M059J (cell line): ENCODE results near the gene KPNA1. TPM values are rescaled to one million over a fixed set of nuclear protein-coding genes. Genes with fewer than 3 reads are reported as not detected.

Experiments
- DNase-seq: peaks from one replicate; pipeline ENCODE4 v3.0.0-alpha.2; 2012; ENCODE audit warnings: low read depth
- total RNA-seq: library from RNA; depleted of rRNA; stranded (reverse); fragments of >200 nt; shearing (Covaris generic); gene quantifications from 2 replicates; pipeline ENCODE4 v1.2.3, GENCODE V29; 2014; rRNA removed

KPNA1 gene
- total RNA-seq = 40.8 and 65.1 TPM in 2 replicates

DNA sequence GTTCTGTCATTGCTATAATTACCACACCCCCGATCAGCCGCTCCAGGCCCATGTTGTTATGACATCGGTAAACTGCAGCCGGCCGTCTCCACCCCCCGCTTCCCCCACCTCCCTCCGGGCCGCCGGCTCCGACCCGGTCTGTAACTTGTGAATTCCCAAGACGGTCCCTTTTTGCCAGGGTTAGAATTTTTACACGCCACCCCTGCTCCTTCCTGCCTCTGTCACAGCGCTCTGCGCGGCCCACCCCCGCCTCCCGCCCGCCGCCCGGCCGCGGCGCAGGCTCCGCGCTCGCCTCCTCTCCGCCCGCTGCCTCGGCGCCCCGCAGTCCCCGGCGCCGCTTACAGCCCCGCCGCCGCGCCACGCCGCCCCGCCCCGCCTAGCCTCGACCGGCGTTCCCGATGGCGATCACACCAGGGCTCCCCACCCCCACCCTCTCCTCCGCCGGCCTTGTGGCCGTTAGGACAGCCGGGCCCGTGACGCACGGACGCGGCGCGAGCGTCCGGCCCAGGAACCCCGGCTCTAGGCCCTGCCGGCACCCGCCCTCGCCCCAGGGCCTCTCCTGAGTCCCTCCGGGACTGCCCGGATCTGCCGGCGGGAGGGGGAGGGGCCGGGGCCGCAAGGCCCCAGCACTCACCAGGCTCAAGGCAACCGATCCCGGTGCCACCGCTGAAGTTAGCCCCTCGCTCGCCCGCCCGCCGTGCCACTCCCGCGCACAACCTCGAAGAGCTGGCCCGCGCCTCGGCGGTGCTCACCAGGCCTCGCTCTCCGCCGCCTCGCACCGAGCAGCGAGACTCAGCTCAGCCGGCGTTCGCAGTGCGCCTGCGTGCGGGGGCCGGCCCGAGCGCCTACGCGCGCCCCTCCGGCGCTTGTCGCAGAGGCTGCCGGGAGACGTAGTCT, at the start of gene KPNA1:
Gene KPNA1, minus strand, starts transcription at position 817 of the 897 bp plus-strand sequence. CDS start 18,374 bp downstream, outside the sequence.
- peak; percentile 92 for DNase-seq

DNA sequence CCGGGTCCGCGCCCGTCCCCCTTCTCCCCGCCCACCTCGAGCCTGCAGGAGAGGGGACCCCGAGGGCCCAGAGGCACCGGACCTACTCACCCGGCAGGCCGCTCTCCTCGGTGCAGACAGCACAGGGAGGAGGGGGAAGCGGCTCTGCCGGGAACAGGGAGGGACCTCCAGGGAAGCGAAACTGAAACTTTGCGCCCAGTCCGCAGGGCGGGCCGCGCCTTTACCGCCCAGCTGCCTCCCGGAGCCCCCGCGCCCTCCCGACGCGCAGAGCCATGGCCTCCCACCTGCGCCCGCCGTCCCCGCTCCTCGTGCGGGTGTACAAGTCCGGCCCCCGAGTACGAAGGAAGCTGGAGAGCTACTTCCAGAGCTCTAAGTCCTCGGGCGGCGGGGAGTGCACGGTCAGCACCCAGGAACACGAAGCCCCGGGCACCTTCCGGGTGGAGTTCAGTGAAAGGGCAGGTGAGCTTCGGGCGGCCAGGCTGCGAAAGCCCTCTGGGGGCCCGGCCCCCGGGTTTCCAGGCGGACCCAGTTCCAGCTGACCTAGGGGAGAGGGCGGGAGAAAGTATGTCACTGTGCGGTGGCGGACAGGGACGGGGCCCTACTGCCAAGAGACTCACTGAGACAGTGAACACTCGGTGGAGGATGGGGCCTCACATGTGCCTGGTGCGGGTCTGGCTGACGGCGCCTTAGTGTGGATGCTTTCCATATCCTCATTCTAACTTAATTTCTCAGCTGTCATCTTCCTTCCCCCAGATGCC, 49.6 kb upstream of the KPNA1 start, which contains the start of the genes DTX3L and PARP9:
Gene DTX3L, plus strand, starts transcription at position 184 of the 758 bp plus-strand sequence. Its CDS starts 89 bp downstream, at position 273.
Gene PARP9, minus strand, starts transcription at position 146 of the 758 bp plus-strand sequence. CDS start 4,680 bp downstream, outside the sequence.
- peak; percentile 91 for DNase-seq

GRCh38 chr3:122563717-122564025, 48.9 kb upstream of the KPNA1 start:
- DNase-seq = peak; percentile 41

GRCh38 chr3:122562923-122563716, 48.4 kb upstream of the KPNA1 start:
- DNase-seq = no peak

- DNase-seq = peak; percentile 77
Observed at GRCh38 chr3:122560680-122561079, 45.9 kb upstream of the KPNA1 start.

- no peak for DNase-seq
Observed at GRCh38 chr3:122559906-122560305, 45.2 kb upstream of the KPNA1 start.

DNA sequence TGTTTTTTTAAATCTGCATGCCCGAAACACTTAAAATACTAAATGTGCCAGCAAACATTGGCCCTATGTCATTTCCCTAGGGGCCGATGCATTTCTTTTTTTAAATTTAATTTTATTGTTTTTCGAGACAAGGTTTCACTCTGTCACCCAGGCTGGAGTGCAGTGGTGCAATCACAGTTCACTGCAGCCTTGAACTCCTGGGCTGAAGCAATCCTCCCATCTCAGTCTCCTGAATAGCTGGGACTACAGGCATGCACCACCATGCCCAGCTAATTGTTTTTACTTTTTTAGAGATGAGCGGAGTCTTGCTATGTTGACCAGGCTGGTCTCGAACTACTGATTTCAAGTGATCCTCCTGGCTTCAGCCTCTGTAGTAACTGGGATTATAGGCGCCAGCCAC, 43.9 kb upstream of the KPNA1 start:
- no peak for DNase-seq

- no peak for DNase-seq
Observed at GRCh38 chr3:122557356-122557755, 42.6 kb upstream of the KPNA1 start.

GRCh38 chr3:122555275-122556071, 40.7 kb upstream of the KPNA1 start:
- DNase-seq = peak; percentile 66

DNA sequence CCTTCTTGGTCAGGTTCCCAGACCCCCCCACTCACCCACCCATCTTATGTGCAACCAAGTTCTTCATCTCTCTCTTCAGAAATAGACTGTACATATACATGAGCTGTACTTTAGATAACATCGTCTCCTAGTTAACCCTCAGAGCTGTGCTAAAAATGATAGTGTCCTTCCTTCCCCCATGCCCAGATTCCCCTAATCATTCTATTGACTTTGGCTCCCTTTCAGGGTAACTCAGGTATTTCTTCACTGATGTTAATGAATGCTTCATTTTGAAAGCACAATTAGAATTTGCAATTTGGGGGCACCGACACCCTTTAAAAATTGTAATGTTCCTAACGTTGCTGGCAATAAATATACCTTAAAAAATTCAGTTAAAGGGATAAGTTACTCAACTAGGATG, 38.4 kb upstream of the KPNA1 start:
- no peak for DNase-seq

DNA sequence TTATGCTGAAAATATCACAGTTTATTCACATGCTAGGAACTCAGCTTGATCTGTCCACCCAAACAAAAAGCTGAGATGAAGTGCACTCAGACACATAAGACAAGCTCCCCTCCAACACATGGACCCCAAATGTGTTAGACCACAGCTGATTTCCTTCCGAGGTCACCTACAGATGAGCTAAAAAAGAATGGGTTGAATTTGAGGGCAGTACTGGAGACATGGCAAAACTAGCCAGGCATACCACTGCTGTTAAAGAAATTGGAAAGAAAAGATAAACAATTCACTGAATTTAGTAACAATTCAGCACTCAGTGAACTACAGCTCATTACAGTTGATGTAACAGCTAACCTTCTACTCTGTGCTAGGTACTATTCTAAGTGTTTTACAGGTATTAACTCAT, 33.9 kb upstream of the KPNA1 start:
- no peak for DNase-seq

- no peak for DNase-seq
Observed at GRCh38 chr3:122548076-122548475, 33.3 kb upstream of the KPNA1 start.

GRCh38 chr3:122546151-122546550, 31.4 kb upstream of the KPNA1 start:
- DNase-seq = no peak

DNA sequence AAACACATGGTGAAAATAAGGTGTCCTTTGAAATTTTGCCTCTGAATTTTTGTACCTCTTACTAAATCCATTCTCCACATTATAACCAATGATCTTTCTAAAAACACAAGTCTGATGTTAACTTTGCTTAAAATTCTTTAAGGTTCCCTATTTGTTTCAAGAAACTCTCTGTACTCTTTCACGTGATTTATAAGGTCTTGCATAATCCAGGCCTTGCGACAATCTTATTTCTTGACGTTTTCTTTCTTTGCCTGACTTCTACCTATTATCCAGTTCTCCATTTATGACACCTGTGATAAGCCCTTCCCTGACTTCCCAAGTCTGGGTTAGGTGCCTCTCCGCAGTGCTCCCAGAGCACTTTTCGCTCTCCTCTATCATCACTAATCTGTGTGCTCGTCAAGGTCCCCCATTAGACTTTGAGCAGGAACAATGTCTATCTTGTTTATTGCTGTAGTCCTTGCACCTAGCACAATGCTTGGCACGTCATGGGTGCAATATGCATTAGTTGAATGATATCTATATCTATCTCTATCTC, 24.3 kb upstream of the KPNA1 start:
- DNase-seq = no peak

DNA sequence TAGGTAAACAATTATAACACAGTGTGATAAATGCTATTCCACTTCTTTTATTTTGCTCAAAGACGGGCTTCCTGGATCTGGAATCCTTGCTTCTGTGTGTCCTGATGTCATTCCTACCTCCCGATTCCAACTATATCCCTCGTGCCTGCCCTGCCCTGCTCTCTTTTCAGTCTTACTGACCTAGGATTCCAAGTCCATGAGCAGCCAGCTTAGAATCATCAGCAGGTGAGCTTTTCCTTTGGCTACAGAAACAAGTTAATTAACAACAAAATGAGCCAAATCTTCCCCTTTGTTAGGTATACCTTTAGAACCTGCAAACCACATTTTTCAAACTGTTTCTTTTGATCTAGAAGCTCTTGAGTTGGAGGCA, 21.9 kb upstream of the KPNA1 start:
- no peak for DNase-seq

DNA sequence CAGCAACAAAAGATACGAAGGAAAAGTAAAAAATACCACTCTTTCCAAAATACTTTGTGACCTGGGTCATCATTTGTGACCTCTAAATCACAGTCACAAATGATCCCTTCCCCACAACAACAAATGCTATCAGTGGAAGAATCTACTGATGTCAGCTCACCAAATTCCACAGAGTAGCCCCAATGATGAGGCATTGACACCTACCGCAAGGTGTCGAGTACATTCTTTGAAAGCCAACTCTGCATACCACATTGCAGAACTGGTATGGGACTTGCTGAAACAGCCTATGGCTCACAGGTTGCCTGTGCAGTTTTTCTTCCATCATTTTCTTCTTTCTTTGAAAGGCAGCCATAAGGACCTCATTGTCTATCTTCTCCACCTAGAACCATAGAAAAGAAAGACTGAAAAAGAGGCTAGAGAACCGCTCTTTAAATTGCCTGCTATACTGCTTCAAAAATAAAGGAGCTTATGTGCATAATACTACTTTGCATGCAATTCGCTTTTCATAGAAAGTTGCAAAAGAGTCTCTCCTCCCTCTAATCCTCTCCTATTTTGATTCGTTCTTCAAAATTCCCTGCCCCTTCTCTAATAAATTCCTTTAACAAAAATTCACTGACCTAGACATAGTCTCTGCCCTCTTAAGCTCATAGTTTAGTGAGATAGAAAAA, 21.4 kb upstream of the KPNA1 start:
- peak; percentile 27 for DNase-seq

- peak; percentile 100 for DNase-seq
Observed at GRCh38 chr3:122533931-122534334, 19.2 kb upstream of the KPNA1 start.

DNA sequence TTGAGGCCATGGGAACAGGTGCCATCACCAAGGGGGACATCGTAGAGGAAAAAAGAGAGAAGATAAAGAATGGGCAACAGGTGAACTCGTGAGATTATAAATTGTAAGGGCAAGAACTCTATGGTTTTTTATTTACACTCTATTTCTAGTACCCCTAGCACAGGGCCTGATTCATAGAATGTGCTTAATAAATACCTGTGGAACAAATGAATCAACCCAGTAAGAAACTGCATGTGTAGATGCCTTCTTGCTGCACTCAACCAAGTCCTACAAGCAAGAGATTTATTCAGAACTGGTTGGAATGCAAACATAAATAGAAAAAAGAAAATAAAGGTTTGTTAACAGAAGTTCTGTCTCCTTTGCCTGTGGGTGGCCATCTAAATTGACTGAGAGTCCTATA, 18.7 kb upstream of the KPNA1 start:
- DNase-seq = no peak

DNA sequence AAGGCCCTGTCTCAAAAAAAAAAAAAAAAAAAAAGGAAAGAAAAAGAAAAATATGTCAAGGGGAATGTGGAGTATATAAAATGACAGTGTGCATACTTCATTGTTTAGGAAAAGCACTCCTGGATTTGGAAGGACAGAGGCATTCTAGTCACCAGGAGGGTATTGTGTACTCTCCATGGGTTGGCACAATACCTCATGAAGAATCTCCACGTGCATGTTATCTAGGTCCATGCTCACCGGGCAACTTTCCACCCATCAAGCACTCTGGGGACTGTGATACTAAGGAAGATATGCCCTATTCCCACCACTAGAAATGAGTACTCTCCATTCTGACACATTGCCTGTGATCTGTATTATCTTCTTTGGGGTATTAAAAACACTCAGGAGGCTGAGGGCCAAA, 15.4 kb upstream of the KPNA1 start:
- DNase-seq = no peak

GRCh38 chr3:122523317-122523716, 8.6 kb upstream of the KPNA1 start:
- DNase-seq = no peak
